ENCODE data around the gene NOS3.

The NOS3 gene

DNA sequence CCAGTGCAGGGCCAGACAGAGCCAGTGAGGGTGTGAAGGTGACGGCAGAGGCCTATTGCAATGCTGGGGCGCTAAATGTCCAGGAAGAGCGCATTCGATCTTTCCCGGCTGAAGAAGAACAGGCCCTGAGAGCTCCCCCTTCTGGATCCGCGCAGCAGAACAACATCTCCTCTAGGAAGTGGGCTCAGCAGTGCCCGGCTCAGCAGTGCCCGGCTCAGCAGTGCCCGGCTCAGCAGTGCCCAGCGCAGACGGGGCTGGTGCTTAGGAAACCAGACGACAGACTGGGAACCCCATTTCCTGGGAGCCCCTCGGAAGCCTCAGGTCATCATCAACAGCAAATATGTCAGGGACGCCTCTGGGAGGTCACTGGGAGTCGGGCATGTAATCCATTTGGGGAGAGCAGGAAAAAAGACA lies 4.7 kb upstream of the NOS3 start:
- DNase-seq (ENCODE audit: extremely low read depth, insufficient read length) = no peak
- TF ChIP-seq, protein P1, sequence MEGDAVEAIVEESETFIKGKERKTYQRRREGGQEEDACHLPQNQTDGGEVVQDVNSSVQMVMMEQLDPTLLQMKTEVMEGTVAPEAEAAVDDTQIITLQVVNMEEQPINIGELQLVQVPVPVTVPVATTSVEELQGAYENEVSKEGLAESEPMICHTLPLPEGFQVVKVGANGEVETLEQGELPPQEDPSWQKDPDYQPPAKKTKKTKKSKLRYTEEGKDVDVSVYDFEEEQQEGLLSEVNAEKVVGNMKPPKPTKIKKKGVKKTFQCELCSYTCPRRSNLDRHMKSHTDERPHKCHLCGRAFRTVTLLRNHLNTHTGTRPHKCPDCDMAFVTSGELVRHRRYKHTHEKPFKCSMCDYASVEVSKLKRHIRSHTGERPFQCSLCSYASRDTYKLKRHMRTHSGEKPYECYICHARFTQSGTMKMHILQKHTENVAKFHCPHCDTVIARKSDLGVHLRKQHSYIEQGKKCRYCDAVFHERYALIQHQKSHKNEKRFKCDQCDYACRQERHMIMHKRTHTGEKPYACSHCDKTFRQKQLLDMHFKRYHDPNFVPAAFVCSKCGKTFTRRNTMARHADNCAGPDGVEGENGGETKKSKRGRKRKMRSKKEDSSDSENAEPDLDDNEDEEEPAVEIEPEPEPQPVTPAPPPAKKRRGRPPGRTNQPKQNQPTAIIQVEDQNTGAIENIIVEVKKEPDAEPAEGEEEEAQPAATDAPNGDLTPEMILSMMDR (IDR thresholded peaks at IDR 0.05; ENCODE audit: insufficient read depth, low read length, poor library complexity, severe bottlenecking) = peak; percentile 81
- Histone ChIP-seq H3K36me3 (ENCODE audit: control insufficient read depth, insufficient read depth, low read length) (no peaks in the 10 kb centered on the region), H3K27me3 (replicated peaks; ENCODE audit: control insufficient read depth, insufficient read depth, low read length) (no peaks in the 10 kb centered on the region; the same call in none of the 2 replicates), H3K4me3 (replicated peaks; ENCODE audit: low read depth, low read length) (no peak overlapping the region)

DNA sequence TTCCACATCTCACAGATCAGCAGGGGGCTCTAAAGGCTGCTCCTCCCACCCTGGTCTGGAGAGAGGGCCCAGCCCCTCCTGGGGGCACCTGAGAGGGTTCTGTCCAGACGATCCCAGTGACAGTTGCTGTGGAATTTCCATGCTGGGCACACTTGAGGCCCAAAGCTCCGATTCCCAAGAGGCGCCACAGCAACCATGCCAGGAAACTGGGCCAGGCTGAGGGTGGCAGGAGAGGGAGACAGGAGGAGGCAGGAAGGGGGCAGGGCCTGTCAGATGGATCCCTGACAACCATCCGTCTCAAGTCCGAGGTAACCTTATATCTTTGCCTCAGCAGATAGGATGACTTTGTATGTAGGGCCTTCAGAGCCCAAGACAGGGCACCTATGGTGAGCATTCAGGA lies 4.3 kb upstream of the NOS3 start:
- DNase-seq (ENCODE audit: extremely low read depth, insufficient read length) = no peak
- Histone ChIP-seq H3K27me3 (replicated peaks; ENCODE audit: control insufficient read depth, insufficient read depth, low read length) (no peaks in the 10 kb centered on the region; the same call in none of the 2 replicates), H3K36me3 (ENCODE audit: control insufficient read depth, insufficient read depth, low read length) (no peaks in the 10 kb centered on the region), H3K4me3 (replicated peaks; ENCODE audit: low read depth, low read length) (no peak overlapping the region)
- TF ChIP-seq, protein P1 (IDR thresholded peaks at IDR 0.05; ENCODE audit: insufficient read depth, low read length, poor library complexity, severe bottlenecking) = no peak

DNA sequence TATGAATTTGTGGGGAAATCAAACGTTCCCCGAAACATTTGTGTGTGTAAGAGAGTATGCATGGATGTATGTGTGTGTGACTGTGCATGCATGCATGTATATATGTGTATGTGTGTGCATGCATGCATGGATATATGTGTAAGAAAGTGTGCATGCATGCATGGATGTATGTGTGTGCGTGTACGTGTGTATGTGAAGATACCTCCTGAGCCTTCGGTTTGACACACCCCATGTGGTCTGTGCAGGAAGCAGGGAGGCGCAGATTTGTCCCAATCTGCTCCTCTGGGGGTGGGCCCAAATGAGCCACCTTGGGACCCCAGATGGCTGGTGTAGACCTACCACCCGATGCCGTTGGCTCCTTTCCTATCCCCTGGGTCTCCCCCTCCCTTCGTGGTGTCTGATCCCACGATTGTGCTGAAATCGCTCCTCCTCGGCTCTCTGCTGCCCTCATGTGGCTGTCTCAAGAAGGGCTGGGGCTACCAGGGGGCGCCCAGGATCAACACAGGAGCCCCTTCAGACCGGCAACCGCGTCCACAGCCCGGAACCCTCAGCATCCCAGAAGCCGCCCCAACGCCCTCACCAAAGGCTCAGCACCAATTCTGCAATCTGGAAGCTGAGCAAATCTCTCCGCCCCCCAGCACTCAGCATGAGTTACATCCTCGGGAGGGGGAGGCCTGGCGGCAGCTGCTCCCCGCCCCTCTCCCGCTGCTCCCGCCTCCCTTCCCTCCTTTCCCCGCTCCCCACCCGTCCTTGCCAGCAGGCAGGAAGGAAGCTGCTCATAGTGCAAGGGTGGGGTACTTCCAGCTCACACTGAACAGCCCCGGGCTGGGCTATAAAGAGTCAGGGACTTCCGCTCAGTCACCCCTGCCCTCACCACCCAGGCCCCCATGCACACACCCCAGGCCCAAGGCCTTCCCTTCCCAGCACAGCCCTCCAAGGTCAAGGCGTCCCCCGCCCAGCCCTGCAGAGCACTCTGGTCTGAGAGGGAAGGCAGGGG lies 2.3 kb upstream of the NOS3 start:
- TF ChIP-seq, protein P1 (IDR thresholded peaks at IDR 0.05; ENCODE audit: insufficient read depth, low read length, poor library complexity, severe bottlenecking) = peak; percentile 90
- Histone ChIP-seq H3K27me3 (replicated peaks; ENCODE audit: control insufficient read depth, insufficient read depth, low read length) (no peaks in the 10 kb centered on the region; the same call in none of the 2 replicates), H3K36me3 (ENCODE audit: control insufficient read depth, insufficient read depth, low read length) (no peaks in the 10 kb centered on the region), H3K4me3 (replicated peaks; ENCODE audit: low read depth, low read length) (no peak overlapping the region)
- DNase-seq (ENCODE audit: extremely low read depth, insufficient read length) = no peak

DNA sequence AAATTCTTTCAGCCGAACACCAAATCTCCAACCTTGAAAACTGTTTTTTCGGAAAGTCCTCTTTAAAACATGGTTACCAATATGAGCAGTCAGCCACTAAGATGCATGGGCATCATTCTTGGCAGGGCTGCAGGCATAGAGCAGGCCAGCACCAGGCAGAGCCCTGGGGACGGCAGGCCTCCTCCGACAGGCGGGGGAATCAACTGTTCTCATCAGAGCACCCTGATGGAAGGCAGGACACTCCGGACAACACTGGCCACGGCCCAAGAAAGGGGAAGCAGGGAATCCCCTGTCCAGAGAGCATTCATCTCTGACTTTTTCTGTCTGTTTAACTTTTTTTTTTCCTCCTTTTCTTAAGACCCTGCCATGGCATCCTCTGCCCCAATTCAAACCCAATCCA lies 1.4 kb upstream of the NOS3 start:
- Histone ChIP-seq H3K27me3 (replicated peaks; ENCODE audit: control insufficient read depth, insufficient read depth, low read length) (no peaks in the 10 kb centered on the region; the same call in none of the 2 replicates), H3K4me3 (replicated peaks; ENCODE audit: low read depth, low read length) (no peak overlapping the region), H3K36me3 (ENCODE audit: control insufficient read depth, insufficient read depth, low read length) (no peaks in the 10 kb centered on the region)
- TF ChIP-seq, protein P1 (IDR thresholded peaks at IDR 0.05; ENCODE audit: insufficient read depth, low read length, poor library complexity, severe bottlenecking) = no peak
- DNase-seq (ENCODE audit: extremely low read depth, insufficient read length) = no peak

DNA sequence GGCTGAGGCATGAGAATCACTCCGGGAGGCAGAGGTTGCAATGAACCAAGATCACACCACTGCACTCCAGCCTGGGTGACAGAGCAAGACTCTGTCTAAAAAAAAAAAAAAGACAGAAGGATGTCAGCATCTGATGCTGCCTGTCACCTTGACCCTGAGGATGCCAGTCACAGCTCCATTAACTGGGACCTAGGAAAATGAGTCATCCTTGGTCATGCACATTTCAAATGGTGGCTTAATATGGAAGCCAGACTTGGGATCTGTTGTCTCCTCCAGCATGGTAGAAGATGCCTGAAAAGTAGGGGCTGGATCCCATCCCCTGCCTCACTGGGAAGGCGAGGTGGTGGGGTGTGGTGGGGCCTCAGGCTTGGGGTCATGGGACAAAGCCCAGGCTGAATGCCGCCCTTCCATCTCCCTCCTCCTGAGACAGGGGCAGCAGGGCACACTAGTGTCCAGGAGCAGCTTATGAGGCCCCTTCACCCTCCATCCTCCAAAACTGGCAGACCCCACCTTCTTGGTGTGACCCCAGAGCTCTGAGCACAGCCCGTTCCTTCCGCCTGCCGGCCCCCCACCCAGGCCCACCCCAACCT lies 1.3 kb downstream of the NOS3 start:
- Histone ChIP-seq H3K36me3 (ENCODE audit: control insufficient read depth, insufficient read depth, low read length) (no peaks in the 10 kb centered on the region), H3K27me3 (replicated peaks; ENCODE audit: control insufficient read depth, insufficient read depth, low read length) (no peaks in the 10 kb centered on the region; the same call in none of the 2 replicates), H3K4me3 (replicated peaks; ENCODE audit: low read depth, low read length) (no peak overlapping the region)
- DNase-seq (ENCODE audit: extremely low read depth, insufficient read length) = no peak
- TF ChIP-seq, protein P1 (IDR thresholded peaks at IDR 0.05; ENCODE audit: insufficient read depth, low read length, poor library complexity, severe bottlenecking) = no peak

Data from GM06990 (cell line).